Skeletal muscle tissue (tissue), 4 donors: Measurements from ENCODE around the gene ATXN2L. TPM values are rescaled to one million over a fixed set of nuclear protein-coding genes. Genes with fewer than 3 reads are reported as not detected.

Experiments used
- H3K27ac ChIP-seq: one replicate; pipeline ENCODE4 v1.7.0; 2013; ENCODE audit warnings: mild to moderate bottlenecking, low read depth, low read length, inconsistent platforms
- H3K27me3 ChIP-seq, 3 donors: one replicate each; pipeline ENCODE4 v1.7.0; 2013; ENCODE audit warnings: low read length in 3 of 3; ENCODE audit not compliant: control insufficient read depth in 3 of 3, insufficient read depth in 3 of 3
- H3K36me3 ChIP-seq, 3 donors: one replicate each; pipeline ENCODE4 v1.7.0; 2013; ENCODE audit warnings: low read length in 3 of 3; ENCODE audit not compliant: control insufficient read depth in 3 of 3, insufficient read depth in 3 of 3
- H3K4me1 ChIP-seq, 3 donors: one replicate each; pipeline ENCODE4 v1.7.0; 2013; ENCODE audit warnings: low read length in 3 of 3, mild to moderate bottlenecking in 3 of 3; ENCODE audit not compliant: control insufficient read depth in 3 of 3, insufficient read depth in 3 of 3
- H3K4me3 ChIP-seq, 3 donors: one replicate each; pipeline ENCODE4 v1.7.0; 2013; ENCODE audit warnings: low read length in 3 of 3
- H3K9ac ChIP-seq, 3 donors: one replicate each; pipeline ENCODE4 v1.7.0; 2013; ENCODE audit warnings: low read length in 3 of 3, mild to moderate bottlenecking in 3 of 3, moderate library complexity in 2 of 3, low read depth in 1 of 3
- H3K9me3 ChIP-seq, 3 donors: one replicate each; pipeline ENCODE4 v1.7.0; 2013; ENCODE audit warnings: low read length in 3 of 3; ENCODE audit not compliant: control insufficient read depth in 3 of 3
- total RNA-seq: library from RNA; depleted of rRNA; stranded (reverse); fragments of >200 nt; gene quantifications from one replicate; pipeline ENCODE4 v1.2.3, GENCODE V29; 2014
- donor health status: Osteomylitis.

The ATXN2L gene
- total RNA-seq, 1 donor from 2014 or later: 9.9 TPM

- Histone ChIP-seq H3K9me3 (no peaks in the 10 kb centered on the region), H3K36me3 (peaks cover 33 to 35% (median 35%) of the 10 kb centered on the region in 3 donors)
Observed at GRCh38 chr16:28845761-28846079, 22.9 kb downstream of the ATXN2L start.

GRCh38 chr16:28846080-28846932, 23.5 kb downstream of the ATXN2L start, which contains the start of gene TUFM:
TSS of gene TUFM (minus strand) at chr16:28846348. CDS start at chr16:28846269, 79 bp downstream.
- Histone ChIP-seq H3K36me3 (peaks cover 33 to 35% (median 35%) of the 10 kb centered on the region in 3 donors), H3K9me3 (no peaks in the 10 kb centered on the region), H3K4me1 (peaks cover 18 to 27% (median 21%) of the 10 kb centered on the region in 3 donors), H3K9ac (peak within 1 kb of the TSS; percentile 98 to 100 (median 99)), H3K27me3 (no peaks in the 10 kb centered on the region), H3K4me3 (peak within 1 kb of the TSS; percentile 98 to 100 (median 100)), H3K27ac (peak within 1 kb of the TSS; percentile 88)

More at GRCh38 chr16:28845761-28846079, 22.9 kb downstream of the ATXN2L start:
- no peaks in the 10 kb centered on the region for H3K27me3 ChIP-seq
- H3K9ac ChIP-seq: peak overlapping the region; percentile 98 to 100 (median 99)
- peaks cover 18 to 27% (median 21%) of the 10 kb centered on the region in 3 donors for H3K4me1 ChIP-seq
- peak overlapping the region; percentile 98 to 100 (median 100) for H3K4me3 ChIP-seq
- peak overlapping the region; percentile 86 for H3K27ac ChIP-seq

- Histone ChIP-seq H3K27ac (peak overlapping the region; percentile 88), H3K9me3 (no peaks in the 10 kb centered on the region), H3K27me3 (no peaks in the 10 kb centered on the region), H3K4me3 (peak overlapping the region; percentile 96 to 100 (median 100)), H3K4me1 (peaks cover 18 to 27% (median 21%) of the 10 kb centered on the region in 3 donors), H3K9ac (peak overlapping the region; percentile 93 to 99 (median 95)), H3K36me3 (peaks cover 32 to 33% (median 33%) of the 10 kb centered on the region in 3 donors)
Observed at GRCh38 chr16:28846933-28847273, 24.1 kb downstream of the ATXN2L start.

GRCh38 chr16:28858421-28858820, 35.6 kb downstream of the ATXN2L start:
- Histone ChIP-seq H3K36me3 (peaks cover 0 to 2% (median 0%) of the 10 kb centered on the region in 3 donors), H3K4me3 (no peak overlapping the region), H3K9ac (no peak overlapping the region), H3K27me3 (no peaks in the 10 kb centered on the region), H3K4me1 (peaks cover 0 to 3% (median 3%) of the 10 kb centered on the region in 3 donors), H3K27ac (no peak overlapping the region), H3K9me3 (no peaks in the 10 kb centered on the region)

- peaks cover 0 to 2% (median 0%) of the 10 kb centered on the region in 3 donors for H3K36me3 ChIP-seq
- H3K4me3 ChIP-seq: no peak overlapping the region
- H3K4me1 ChIP-seq: peaks cover 4 to 7% (median 6%) of the 10 kb centered on the region in 3 donors
- no peak overlapping the region for H3K27ac ChIP-seq
- no peak overlapping the region for H3K9ac ChIP-seq
- H3K27me3 ChIP-seq: no peaks in the 10 kb centered on the region
- no peaks in the 10 kb centered on the region for H3K9me3 ChIP-seq
Observed at GRCh38 chr16:28859326-28859725, 36.5 kb downstream of the ATXN2L start.

- Histone ChIP-seq H3K27ac (peak overlapping the region; percentile 87), H3K4me3 (peak overlapping the region; percentile 90 to 99 (median 99)), H3K4me1 (peaks cover 16 to 22% (median 17%) of the 10 kb centered on the region in 3 donors), H3K9me3 (no peaks in the 10 kb centered on the region), H3K36me3 (peaks cover 13 to 19% (median 17%) of the 10 kb centered on the region in 3 donors), H3K27me3 (no peaks in the 10 kb centered on the region), H3K9ac (peak overlapping the region; percentile 94 to 99 (median 98))
Observed at GRCh38 chr16:28863929-28864793, 41.4 kb downstream of the ATXN2L start.

GRCh38 chr16:28865001-28865688, 42.3 kb downstream of the ATXN2L start:
- Histone ChIP-seq H3K9ac (peak overlapping the region; percentile 94 to 99 (median 98)), H3K27ac (peak overlapping the region; percentile 87), H3K4me3 (peak overlapping the region; percentile 90 to 99 (median 99))

GRCh38 chr16:28865722-28866453, 43.1 kb downstream of the ATXN2L start:
- Histone ChIP-seq H3K27me3 (no peaks in the 10 kb centered on the region), H3K27ac (no peak overlapping the region), H3K9ac (peak overlapping the region in 1 of 3 donors; percentile 8), H3K4me1 (peaks cover 16 to 22% (median 17%) of the 10 kb centered on the region in 3 donors), H3K9me3 (no peaks in the 10 kb centered on the region), H3K36me3 (peaks cover 29 to 35% (median 34%) of the 10 kb centered on the region in 3 donors), H3K4me3 (no peak overlapping the region)

More at GRCh38 chr16:28865001-28865688, 42.3 kb downstream of the ATXN2L start:
- H3K27me3 ChIP-seq: no peaks in the 10 kb centered on the region
- no peaks in the 10 kb centered on the region for H3K9me3 ChIP-seq
- H3K36me3 ChIP-seq: peaks cover 22 to 28% (median 27%) of the 10 kb centered on the region in 3 donors
- peaks cover 16 to 22% (median 17%) of the 10 kb centered on the region in 3 donors for H3K4me1 ChIP-seq

GRCh38 chr16:28866454-28866804, 43.6 kb downstream of the ATXN2L start:
- H3K4me3 ChIP-seq: no peak overlapping the region
- peaks cover 34 to 40% (median 36%) of the 10 kb centered on the region in 3 donors for H3K36me3 ChIP-seq
- no peak overlapping the region for H3K27ac ChIP-seq
- no peak overlapping the region for H3K9ac ChIP-seq
- no peaks in the 10 kb centered on the region for H3K27me3 ChIP-seq
- H3K4me1 ChIP-seq: peaks cover 16 to 22% (median 17%) of the 10 kb centered on the region in 3 donors
- H3K9me3 ChIP-seq: no peaks in the 10 kb centered on the region
